HG03520 (cell line): ENCODE data around the gene UIMC1.
"Not testable (repeated sequence)": the region's sequence is repeated elsewhere in the genome, so short reads cannot be mapped to it uniquely, and the experiment has no call there.

Experiments used
- ATAC-seq: cut with Tn5 transposase; IDR thresholded peaks from one replicate; pipeline ENCODE4 v1.9.1; 2021; ENCODE audit warnings: mild to moderate bottlenecking, moderate library complexity; ENCODE audit not compliant: unreplicated experiment

Gene UIMC1

GRCh38 chr5:177008716-177009115, 2.1 kb upstream of the UIMC1 start:
- no peak for ATAC-seq

- peak; percentile 41 for ATAC-seq
Measured at GRCh38 chr5:177005619-177006264, 837 bp downstream of the UIMC1 start.

GRCh38 chr5:177004961-177005360, 1.6 kb downstream of the UIMC1 start:
- ATAC-seq, result no peak

- ATAC-seq, result no peak
Measured at GRCh38 chr5:177003649-177004048, 2.9 kb downstream of the UIMC1 start.

- ATAC-seq, result not testable (repeated sequence)
Measured at GRCh38 chr5:176999526-176999925, 7.1 kb downstream of the UIMC1 start.

GRCh38 chr5:176998828-176999227, 7.8 kb downstream of the UIMC1 start:
- no peak for ATAC-seq

- no peak for ATAC-seq
Measured at GRCh38 chr5:176996780-176997179, 9.8 kb downstream of the UIMC1 start.

- no peak for ATAC-seq
Measured at GRCh38 chr5:176995896-176996767, 10.4 kb downstream of the UIMC1 start.

GRCh38 chr5:176995122-176995490, 11.5 kb downstream of the UIMC1 start:
- ATAC-seq, result no peak

GRCh38 chr5:176994460-176995121, 12.0 kb downstream of the UIMC1 start:
- no peak for ATAC-seq

GRCh38 chr5:176993081-176993480, 13.5 kb downstream of the UIMC1 start:
- not testable (repeated sequence) for ATAC-seq

- no peak for ATAC-seq
Measured at GRCh38 chr5:176987583-176987982, 19.0 kb downstream of the UIMC1 start.

GRCh38 chr5:176986280-176986679, 20.3 kb downstream of the UIMC1 start:
- no peak for ATAC-seq

- ATAC-seq, result no peak
Measured at GRCh38 chr5:176985516-176985915, 21.1 kb downstream of the UIMC1 start.

- not testable (repeated sequence) for ATAC-seq
Measured at GRCh38 chr5:176984176-176984575, 22.4 kb downstream of the UIMC1 start.

- ATAC-seq, result not testable (repeated sequence)
Measured at GRCh38 chr5:176983593-176983992, 23.0 kb downstream of the UIMC1 start.

GRCh38 chr5:176983112-176983511, 23.5 kb downstream of the UIMC1 start:
- not testable (repeated sequence) for ATAC-seq

GRCh38 chr5:176980818-176981217, 25.8 kb downstream of the UIMC1 start:
- ATAC-seq, result no peak

GRCh38 chr5:176979669-176980068, 26.9 kb downstream of the UIMC1 start:
- ATAC-seq, result no peak

GRCh38 chr5:176965633-176966032, 40.9 kb downstream of the UIMC1 start:
- no peak for ATAC-seq

- no peak for ATAC-seq
Measured at GRCh38 chr5:176959051-176959450, 47.5 kb downstream of the UIMC1 start.

- no peak for ATAC-seq
Measured at GRCh38 chr5:176956756-176957155, 49.8 kb downstream of the UIMC1 start.
